HCT116 (cell line): ENCODE data around the gene FNDC4. TPM values are rescaled to one million over a fixed set of nuclear protein-coding genes. Genes with fewer than 3 reads are reported as not detected.

Source experiments
- ATAC-seq: fragments of 200-7000 bp; cut with Tn5 transposase; 2 replicates; pipeline ENCODE4 v1.9.1; 2020; ENCODE audit warnings: mild to moderate bottlenecking, moderate library complexity
- BruUV-seq: library from RNA; stranded (reverse); fragments of 400-500 nt; replicated peaks from 2 replicates; lab custom pipeline; 2021; lab: Mats Ljungman, UMichigan
- CTCF ChIA-PET: fragments of 300-600 bp; sonication (Branson Sonifier 250); formaldehyde crosslinking; loops from one replicate; lab custom pipeline; 2021; ENCODE audit warnings: antibody characterized with exemption; lab: Charles Lee
- POLR2A ChIA-PET: fragments of 300-600, 350-600 bp; sonication (Branson Sonifier 250); formaldehyde crosslinking; loops from one replicate; lab custom pipeline; 2021; ENCODE audit warnings: antibody characterized with exemption; lab: Charles Lee
- RAD21 ChIA-PET, 2 experiments: fragments of 300-600 bp; sonication (Branson Sonifier 250); formaldehyde crosslinking; loops; one replicate each; lab custom pipeline; 2023; ENCODE audit warnings: low total read pairs in 2 of 2; ENCODE audit not compliant: uncharacterized antibody in 2 of 2, unreplicated experiment in 2 of 2, low non-redundant PET in 1 of 2; lab: Charles Lee
- DNase-seq: peaks from one replicate; pipeline ENCODE4 v3.0.0-alpha.2; 2010; ENCODE audit warnings: low read depth, low spot score
- H2AFZ ChIP-seq: fragments of 200-600 bp; shearing (Covaris generic), sonication (generic); 2 replicates; pipeline ENCODE4 v1.6.1; 2017; ENCODE audit warnings: low read depth, mixed run types, mixed read lengths, antibody characterized with exemption, low read length; ENCODE audit not compliant: poor library complexity, severe bottlenecking
- H3K27ac ChIP-seq: 2 replicates; pipeline ENCODE4 v1.5.1; 2012; ENCODE audit warnings: low read depth, low read length
- H3K27me3 ChIP-seq: fragments of 200-600 bp; sonication (generic); 2 replicates; pipeline ENCODE4 v1.6.1; 2016; ENCODE audit warnings: mixed run types, low read length, mixed read lengths; ENCODE audit not compliant: insufficient read depth
- H3K36me3 ChIP-seq, 2 experiments: fragments of 200-500 bp in 1 of 2; fragments of 200-600 bp in 1 of 2; sonication (Bioruptor generic) in 1 of 2; sonication (generic) in 1 of 2; 2 replicates each; pipeline versions ENCODE4 v1.5.1 to v1.6.1; 2014 to 2016; ENCODE audit warnings: low read length in 2 of 2, inconsistent platforms in 1 of 2, mixed read lengths in 1 of 2, mixed run types in 1 of 2; ENCODE audit not compliant: insufficient read depth in 2 of 2, control insufficient read depth in 1 of 2
- H3K4me1 ChIP-seq, 2 experiments: fragments of 200-600 bp in 1 of 2; sonication (generic) in 1 of 2; 2 replicates each; pipeline versions ENCODE4 v1.5.1 to v1.6.1; 2012 to 2017; ENCODE audit warnings: low read length in 2 of 2, inconsistent platforms in 1 of 2, mild to moderate bottlenecking in 1 of 2, mixed read lengths in 1 of 2, mixed run types in 1 of 2, moderate library complexity in 1 of 2; ENCODE audit not compliant: insufficient read depth in 2 of 2, control insufficient read depth in 1 of 2
- H3K4me2 ChIP-seq: fragments of 200-600 bp; sonication (generic); 2 replicates; pipeline ENCODE4 v1.6.1; 2017; ENCODE audit warnings: mixed run types, low read length, mixed read lengths
- H3K4me3 ChIP-seq, 2 experiments: fragments of 200-600 bp in 1 of 2; sonication (generic) in 1 of 2; replicated peaks in 1 of 2; 2 replicates each; pipeline ENCODE4 v1.5.1; 2011 to 2016; ENCODE audit warnings: low read length in 2 of 2, control low read depth in 1 of 2, low read depth in 1 of 2, mild to moderate bottlenecking in 1 of 2, mixed read lengths in 1 of 2, mixed run types in 1 of 2
- H3K79me2 ChIP-seq: fragments of 200-600 bp; sonication (generic); 2 replicates; pipeline ENCODE4 v1.6.1; 2017; ENCODE audit warnings: mild to moderate bottlenecking, mixed run types, low read length, moderate library complexity, mixed read lengths; ENCODE audit not compliant: insufficient read depth
- H3K9ac ChIP-seq: fragments of 200-600 bp; sonication (generic); 2 replicates; pipeline ENCODE4 v1.6.1; 2016; ENCODE audit warnings: low read length, mixed read lengths
- H3K9me2 ChIP-seq: fragments of 200-600 bp; sonication (generic), shearing (Covaris generic); 2 replicates; pipeline ENCODE4 v1.6.1; 2017; ENCODE audit warnings: mixed run types, mild to moderate bottlenecking, moderate library complexity; ENCODE audit not compliant: insufficient read depth
- H3K9me3 ChIP-seq, 2 experiments: fragments of 200-500 bp in 1 of 2; fragments of 200-600 bp in 1 of 2; sonication (Bioruptor generic) in 1 of 2; sonication (generic) in 1 of 2; 2 replicates each; pipeline ENCODE4 v1.6.1; 2014 to 2017; ENCODE audit warnings: low read length in 2 of 2, mixed read lengths in 2 of 2, inconsistent platforms in 1 of 2, low read depth in 1 of 2, mild to moderate bottlenecking in 1 of 2, mixed run types in 1 of 2, moderate library complexity in 1 of 2; ENCODE audit not compliant: control insufficient read depth in 1 of 2, insufficient read depth in 1 of 2
- H4K20me1 ChIP-seq: fragments of 200-600 bp; sonication (generic), shearing (Covaris generic); 2 replicates; pipeline ENCODE4 v1.6.1; 2017; ENCODE audit warnings: mixed run types, mild to moderate bottlenecking, moderate library complexity; ENCODE audit not compliant: insufficient read depth
- ELF1 ChIP-seq: IDR thresholded peaks from 2 replicates; pipeline ENCODE4 v1.6.1; 2012; ENCODE audit warnings: low read depth, borderline replicate concordance
- FOSL1 ChIP-seq: IDR thresholded peaks from 2 replicates; pipeline ENCODE4 v1.6.1; 2012; ENCODE audit warnings: low read depth
- POLR2A ChIP-seq: IDR thresholded peaks from 2 replicates; pipeline ENCODE4 v1.7.0; 2011; ENCODE audit warnings: borderline replicate concordance; ENCODE audit not compliant: insufficient read depth, insufficient read length; ENCODE audit errors: extremely low read depth
- POLR2AphosphoS5 ChIP-seq: IDR thresholded peaks from 2 replicates; pipeline ENCODE4 v1.6.1; 2011; ENCODE audit warnings: mild to moderate bottlenecking, low read depth, low read length, moderate library complexity
- SIN3A ChIP-seq: IDR thresholded peaks from 2 replicates; pipeline ENCODE4 v1.6.1; 2012; ENCODE audit warnings: low read depth
- SP1 ChIP-seq: IDR thresholded peaks from 2 replicates; pipeline ENCODE4 v1.6.1; 2012; ENCODE audit warnings: low read depth
- SRF ChIP-seq: IDR thresholded peaks from 2 replicates; pipeline ENCODE4 v1.6.1; 2012; ENCODE audit warnings: low read depth
- TCF7L2 ChIP-seq: IDR thresholded peaks from 2 replicates; pipeline ENCODE4 v1.7.0; 2011; ENCODE audit warnings: borderline replicate concordance, inconsistent platforms; ENCODE audit not compliant: insufficient read depth, insufficient read length; ENCODE audit errors: extremely low read depth
- YY1 ChIP-seq: IDR thresholded peaks from 2 replicates; pipeline ENCODE4 v1.6.1; 2011; ENCODE audit warnings: low read length, low read depth, moderate library complexity, mild to moderate bottlenecking; ENCODE audit not compliant: insufficient replicate concordance; ENCODE audit errors: extremely low read depth
- ZFX ChIP-seq: fragments of 450-650 bp; IDR thresholded peaks from 2 replicates; pipeline ENCODE4 v1.6.1; 2017
- intact Hi-C: fragments of 100-400 bp; cut with micrococcal nuclease; formaldehyde crosslinking; loops from 2 replicates; pipeline ENCODE4 v1.10.0; 2022
- total RNA-seq: library from RNA; stranded (reverse); gene quantifications from one replicate; pipeline ENCODE4 v1.2.1, GENCODE V29; 2021; ENCODE audit not compliant: unreplicated experiment
- TF ChIP-seq, protein P1 (sequence below): IDR thresholded peaks from 2 replicates; pipeline ENCODE4 v1.6.1; 2011; ENCODE audit warnings: mild to moderate bottlenecking, low read length, moderate library complexity; ENCODE audit not compliant: insufficient replicate concordance; ENCODE audit errors: extremely low read depth
- TF ChIP-seq, protein P2 (sequence below): IDR thresholded peaks from 2 replicates; pipeline ENCODE4 v1.6.1; 2012

The FNDC4 gene
- total RNA-seq, 1 experiment from 2014 or later = 3.3 TPM

DNA sequence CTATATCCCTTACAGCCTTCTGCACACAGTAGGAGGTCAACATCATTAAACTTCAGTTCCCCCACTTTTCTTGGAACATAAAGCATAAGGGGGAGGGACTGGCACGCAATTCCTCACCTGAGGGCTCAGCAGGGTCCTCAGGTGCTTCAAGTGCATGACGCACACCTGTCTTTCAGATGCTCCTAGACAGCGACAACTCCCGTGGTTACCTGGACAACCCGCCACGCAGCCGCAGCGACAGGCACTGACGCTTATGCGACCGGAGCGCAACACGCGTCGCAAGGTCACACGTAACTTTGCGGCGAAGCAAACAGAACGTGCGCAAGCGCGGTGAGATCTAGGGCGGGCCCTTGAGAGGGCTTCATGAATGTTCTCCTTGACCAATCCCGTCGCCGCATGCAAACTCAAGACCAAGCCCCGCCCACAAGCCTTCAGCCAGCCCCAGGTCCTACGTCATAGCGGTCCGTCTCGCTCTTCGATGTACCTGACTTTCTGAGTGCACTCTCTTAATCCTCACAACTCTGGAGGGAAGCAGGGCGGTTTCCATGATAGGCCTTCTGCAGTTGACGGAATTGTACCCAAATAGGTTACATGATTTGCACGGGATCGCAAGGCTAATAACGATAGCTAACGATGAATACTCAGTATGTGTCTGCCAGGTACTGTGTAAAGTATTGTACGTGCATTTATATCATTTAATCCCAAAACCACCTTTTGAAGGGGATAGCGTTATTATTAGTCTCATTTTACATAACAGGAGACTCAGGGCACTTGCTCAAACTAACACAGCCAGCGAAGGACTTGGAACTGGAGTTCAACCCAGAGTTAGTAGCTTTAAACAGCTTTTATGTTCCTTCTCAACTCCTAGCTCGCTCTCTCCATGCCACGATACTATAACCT, 5.3 kb downstream of the FNDC4 start, which contains the start of gene IFT172:
TSS of gene IFT172 (minus strand) at position 246 of the 900 bp plus-strand sequence. CDS start at position 156, 90 bp downstream.
- DNase-seq = peak; percentile 99
- TSS peak; percentile 98 for BruUV-seq
- no peaks in the 10 kb centered on the region for H3K9me3 ChIP-seq
- H3K79me2 ChIP-seq = no peaks in the 10 kb centered on the region
- peak; percentile 94 for ATAC-seq
- peak within 1 kb of the TSS; percentile 30 for H3K27ac ChIP-seq
- ChIA-PET RAD21 (no interaction called here), POLR2A (no interaction called here), CTCF (no interaction called here)
- no peak within 1 kb of the TSS for H2AFZ ChIP-seq
- no peaks in the 10 kb centered on the region for H4K20me1 ChIP-seq
- H3K27me3 ChIP-seq = no peaks in the 10 kb centered on the region
- no peaks in the 10 kb centered on the region for H3K9me2 ChIP-seq
- H3K4me2 ChIP-seq = peak within 1 kb of the TSS; percentile 81
- H3K4me1 ChIP-seq = peaks cover 8 to 23% of the 10 kb centered on the region in 2 experiments
- peak; percentile 81 for TF ChIP-seq SIN3A
- TF ChIP-seq, protein P1, sequence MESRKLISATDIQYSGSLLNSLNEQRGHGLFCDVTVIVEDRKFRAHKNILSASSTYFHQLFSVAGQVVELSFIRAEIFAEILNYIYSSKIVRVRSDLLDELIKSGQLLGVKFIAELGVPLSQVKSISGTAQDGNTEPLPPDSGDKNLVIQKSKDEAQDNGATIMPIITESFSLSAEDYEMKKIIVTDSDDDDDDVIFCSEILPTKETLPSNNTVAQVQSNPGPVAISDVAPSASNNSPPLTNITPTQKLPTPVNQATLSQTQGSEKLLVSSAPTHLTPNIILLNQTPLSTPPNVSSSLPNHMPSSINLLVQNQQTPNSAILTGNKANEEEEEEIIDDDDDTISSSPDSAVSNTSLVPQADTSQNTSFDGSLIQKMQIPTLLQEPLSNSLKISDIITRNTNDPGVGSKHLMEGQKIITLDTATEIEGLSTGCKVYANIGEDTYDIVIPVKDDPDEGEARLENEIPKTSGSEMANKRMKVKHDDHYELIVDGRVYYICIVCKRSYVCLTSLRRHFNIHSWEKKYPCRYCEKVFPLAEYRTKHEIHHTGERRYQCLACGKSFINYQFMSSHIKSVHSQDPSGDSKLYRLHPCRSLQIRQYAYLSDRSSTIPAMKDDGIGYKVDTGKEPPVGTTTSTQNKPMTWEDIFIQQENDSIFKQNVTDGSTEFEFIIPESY = no peak
- TF ChIP-seq SP1 = peak; percentile 63; the same call in 1 of the 2 replicates
- TF ChIP-seq POLR2AphosphoS5 = peak; percentile 95
- no peak for TF ChIP-seq FOSL1
- TF ChIP-seq POLR2A = peak; percentile 86
- TF ChIP-seq SRF = peak; percentile 90
- no peak for TF ChIP-seq ZFX
- TF ChIP-seq YY1 = peak; percentile 21
- TF ChIP-seq, protein P2, sequence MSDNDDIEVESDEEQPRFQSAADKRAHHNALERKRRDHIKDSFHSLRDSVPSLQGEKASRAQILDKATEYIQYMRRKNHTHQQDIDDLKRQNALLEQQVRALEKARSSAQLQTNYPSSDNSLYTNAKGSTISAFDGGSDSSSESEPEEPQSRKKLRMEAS = peak; percentile 89
- peak; percentile 87 for TF ChIP-seq TCF7L2
- TF ChIP-seq ELF1 = no peak
- intact Hi-C loops = no loop called here
- H3K4me3 ChIP-seq = peak within 1 kb of the TSS; percentile 56 to 63
- H3K9ac ChIP-seq = peak within 1 kb of the TSS; percentile 51
- no peaks in the 10 kb centered on the region for H3K36me3 ChIP-seq
